Transverse colon (tissue), 4 donors: ENCODE measurements around the gene DUSP2. TPM values are rescaled to one million over a fixed set of nuclear protein-coding genes. Genes with fewer than 3 reads are reported as not detected.

Source experiments
- DNase-seq: peaks from one replicate; pipeline ENCODE4 v3.0.0-alpha.2; 2019
- H3K27ac ChIP-seq, 4 donors: fragments of 200-600 bp; sonication (generic); 2 replicates each; pipeline ENCODE4 v1.5.1; 2016 to 2018; ENCODE audit warnings: inconsistent platforms in 4 of 4
- H3K27me3 ChIP-seq: fragments of 200-600 bp; sonication (generic); 2 replicates; pipeline ENCODE4 v1.5.1; 2017; ENCODE audit warnings: inconsistent platforms
- H3K36me3 ChIP-seq, 4 donors: fragments of 200-600 bp; sonication (generic); 2 replicates each; pipeline ENCODE4 v1.5.1; 2017 to 2019; ENCODE audit warnings: inconsistent platforms in 4 of 4
- H3K4me1 ChIP-seq, 4 donors: fragments of 200-600 bp; sonication (generic); 2 replicates each; pipeline ENCODE4 v1.5.1; 2017 to 2020; ENCODE audit warnings: inconsistent platforms in 4 of 4
- H3K4me3 ChIP-seq, 4 donors: fragments of 200-600 bp; sonication (generic); 1 replicate in 1 of 4; 2 replicates in 3 of 4; pipeline versions ENCODE4 v1.5.1 to v1.6.1; 2017 to 2019; ENCODE audit warnings: inconsistent platforms in 4 of 4
- H3K9me3 ChIP-seq, 2 donors: fragments of 200-600 bp; sonication (generic); 2 replicates each; pipeline ENCODE4 v1.5.1; 2017 to 2019; ENCODE audit warnings: inconsistent platforms in 2 of 2
- CTCF ChIP-seq, 5 experiments: fragments of 200-600 bp in 3 of 5; fragments of 450-650 bp in 2 of 5; sonication (generic) in 3 of 5; IDR thresholded peaks; 1 replicate in 2 of 5; 2 replicates in 3 of 5; pipeline ENCODE4 v1.5.1; 2016 to 2017; ENCODE audit warnings: antibody characterized with exemption in 5 of 5, inconsistent platforms in 3 of 5, mild to moderate bottlenecking in 2 of 5, moderate library complexity in 1 of 5
- EP300 ChIP-seq: sonication (generic); formaldehyde crosslinking; IDR thresholded peaks from one replicate; pipeline ENCODE4 v1.6.1; 2017; ENCODE audit warnings: antibody characterized with exemption, low read depth
- POLR2A ChIP-seq: fragments of 450-650 bp; IDR thresholded peaks from one replicate; pipeline ENCODE4 v1.6.1; 2016; ENCODE audit warnings: antibody characterized with exemption, mild to moderate bottlenecking, moderate library complexity
- POLR2AphosphoS5 ChIP-seq, 3 donors: sonication (generic); formaldehyde crosslinking; IDR thresholded peaks; one replicate each; pipeline ENCODE4 v1.6.1; 2016; ENCODE audit warnings: antibody characterized with exemption in 3 of 3
- WGBS, 2 donors: methylation state at CpG; one replicate each; pipeline ENCODE4 v1.1.5; 2018; ENCODE audit warnings: low coverage in 1 of 2; 5-methylcytosine and 5-hydroxymethylcytosine counted together
- in situ Hi-C, 4 donors: fragments of 200-750 bp; cut with MboI; loops; one replicate each; pipeline versions ENCODE4 v1.15.0 to v1.15.1; 2017; ENCODE audit warnings: low sequenced_read_pairs in 3 of 4, low pct_ligation_motif_present in 1 of 4, low pct_unique_long_range_greater_than_20kb in 1 of 4
- intact Hi-C: fragments of 100-400 bp; cut with DNase I; formaldehyde crosslinking; loops from one replicate; pipeline ENCODE4 v1.15.1; 2023; ENCODE audit warnings: low total_unique reads
- total RNA-seq, 4 donors: library from RNA; depleted of rRNA; stranded (reverse); fragments of >200 nt; gene quantifications; one replicate each; pipeline ENCODE4 v1.1.0, GENCODE V29; 2016

DUSP2 gene
- total RNA-seq, 4 donors from 2014 or later: 1.6 to 25.1 (median 9.1) TPM; not detected in 1

- no peak for DNase-seq
- intact Hi-C loops: no loop called here
Observed at GRCh38 chr2:96157649-96158553, 12.7 kb upstream of the DUSP2 start.

DNA sequence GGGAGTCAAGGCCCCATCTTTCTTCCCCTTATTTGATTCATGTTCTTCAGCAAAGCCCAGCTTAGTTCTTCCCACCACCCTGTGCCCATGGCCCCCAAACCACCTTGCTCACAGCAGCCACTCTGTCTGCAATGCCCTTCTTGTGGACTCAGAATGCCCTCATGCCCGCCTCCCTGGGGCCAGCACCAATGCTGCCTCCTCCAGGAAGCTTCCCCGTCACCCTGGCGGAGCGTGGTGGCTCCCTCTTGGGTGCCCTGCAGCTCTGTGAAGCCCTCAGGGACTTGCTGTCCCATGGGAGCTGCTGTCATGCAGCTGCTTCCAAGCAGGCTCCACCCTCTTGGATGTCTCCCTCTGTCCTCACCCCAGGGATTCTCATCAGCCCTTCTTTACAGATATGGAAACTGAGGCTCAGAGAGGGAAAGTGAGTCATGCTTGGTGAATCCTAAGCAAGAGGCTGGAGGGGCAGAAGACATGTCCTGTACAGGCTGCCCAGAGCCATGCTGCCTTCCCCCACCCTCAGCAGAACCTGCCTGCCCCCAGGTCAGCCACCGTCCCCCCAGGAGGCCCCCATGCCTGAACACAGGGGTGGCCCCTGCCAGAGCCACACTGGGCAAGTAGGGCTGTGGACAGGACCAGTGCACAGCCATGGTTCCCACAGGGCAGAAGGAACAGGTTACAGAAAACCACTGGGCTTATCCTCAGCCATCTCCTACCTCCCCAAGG lies 11.8 kb upstream of the DUSP2 start:
- H3K27me3 ChIP-seq: no peaks in the 10 kb centered on the region
- in situ Hi-C loops (no loop called here), intact Hi-C loops (no loop called here)
- H3K4me1 ChIP-seq: peaks cover 0 to 4% (median 1%) of the 10 kb centered on the region in 4 donors
- no peak overlapping the region for H3K4me3 ChIP-seq
- DNase-seq: no peak
- no peak for TF ChIP-seq CTCF (IDR thresholded peaks at IDR 0.05)
- TF ChIP-seq POLR2AphosphoS5 (IDR thresholded peaks at IDR 0.05): no peak
- TF ChIP-seq EP300: no peak
- no peak for TF ChIP-seq POLR2A
- no peaks in the 10 kb centered on the region for H3K36me3 ChIP-seq
- no peaks in the 10 kb centered on the region for H3K9me3 ChIP-seq
- H3K27ac ChIP-seq: no peak overlapping the region
- 91% methylated on average over 4 of the region's 5 CpGs; no CpG with 5 or more reads in 1 of the 2 donors for WGBS, 2 donors

More at GRCh38 chr2:96157649-96158553, 12.7 kb upstream of the DUSP2 start:
- no peaks in the 10 kb centered on the region for H3K27me3 ChIP-seq
- H3K9me3 ChIP-seq: no peaks in the 10 kb centered on the region
- peaks cover 0 to 10% (median 2%) of the 10 kb centered on the region in 4 donors for H3K4me1 ChIP-seq
- 59 to 100% methylated on average over 1 to 17 of the region's 19 CpGs for WGBS, 2 donors
- H3K27ac ChIP-seq: no peak overlapping the region
- H3K4me3 ChIP-seq: no peak overlapping the region
- in situ Hi-C loops: no loop called here
- no peaks in the 10 kb centered on the region for H3K36me3 ChIP-seq
- TF ChIP-seq EP300 (no peak), CTCF (IDR thresholded peaks at IDR 0.05) (no peak), POLR2AphosphoS5 (IDR thresholded peaks at IDR 0.05) (no peak), POLR2A (no peak)

DNA sequence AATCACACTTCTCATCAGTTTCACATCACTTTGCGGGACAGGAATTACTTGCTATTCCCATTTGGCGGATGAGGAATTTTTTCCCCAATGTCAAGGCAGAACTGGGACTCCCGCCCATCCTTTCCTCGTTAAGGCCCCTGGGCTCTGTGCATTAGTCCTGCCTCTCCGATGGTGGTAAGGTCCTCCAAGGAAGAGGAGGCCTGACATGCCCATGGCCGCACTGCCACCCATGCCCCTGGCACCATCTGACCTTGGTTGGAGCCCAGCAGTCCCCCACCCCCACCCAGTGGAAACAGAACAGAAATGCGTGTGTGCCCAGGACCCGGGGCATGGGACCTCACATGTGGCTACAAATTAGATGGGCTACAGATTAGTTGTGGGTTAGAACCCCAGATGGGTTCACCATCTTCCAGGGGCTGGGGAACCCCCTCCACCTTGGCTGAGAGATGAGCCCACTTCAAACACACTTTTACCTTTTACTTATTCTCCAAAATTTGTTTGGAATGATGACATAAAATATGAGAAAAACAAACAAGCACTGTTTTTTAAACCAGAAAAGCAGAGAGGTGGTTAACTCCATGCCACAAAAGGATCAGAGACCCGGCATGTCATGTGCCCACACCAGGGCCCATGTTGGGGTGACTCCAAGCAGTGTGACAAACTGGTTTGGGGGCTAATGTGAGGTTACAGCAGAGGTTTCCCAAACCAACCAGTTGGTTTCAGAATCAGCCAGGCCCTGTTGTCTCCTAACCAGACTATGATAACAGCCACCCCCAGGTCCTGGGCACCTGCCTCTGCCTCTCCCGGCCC lies 11.0 kb upstream of the DUSP2 start:
- intact Hi-C loops: no loop called here
- Histone ChIP-seq H3K36me3 (no peaks in the 10 kb centered on the region), H3K27me3 (no peaks in the 10 kb centered on the region), H3K4me3 (no peak overlapping the region), H3K27ac (no peak overlapping the region), H3K4me1 (no peaks in the 10 kb centered on the region), H3K9me3 (no peaks in the 10 kb centered on the region)
- WGBS, 2 donors: 78 to 94% methylated on average over 2 to 10 of the region's 10 CpGs
- TF ChIP-seq CTCF (IDR thresholded peaks at IDR 0.05): no peak
- TF ChIP-seq POLR2A: no peak
- no peak for TF ChIP-seq POLR2AphosphoS5 (IDR thresholded peaks at IDR 0.05)
- no peak for TF ChIP-seq EP300
- in situ Hi-C loops: no loop called here
- DNase-seq: no peak
